DMS 273 (cell line): ENCODE measurements around the gene ERN1.

ENCODE experiments used
- DNase-seq: peaks from one replicate; lab custom pipeline; 2025; ENCODE audit not compliant: unreplicated experiment; lab: John Stamatoyannopoulos, UW

Gene ERN1

GRCh38 chr17:64138441-64138840 is 8.5 kb upstream of the ERN1 start:
- no peak for DNase-seq

DNA sequence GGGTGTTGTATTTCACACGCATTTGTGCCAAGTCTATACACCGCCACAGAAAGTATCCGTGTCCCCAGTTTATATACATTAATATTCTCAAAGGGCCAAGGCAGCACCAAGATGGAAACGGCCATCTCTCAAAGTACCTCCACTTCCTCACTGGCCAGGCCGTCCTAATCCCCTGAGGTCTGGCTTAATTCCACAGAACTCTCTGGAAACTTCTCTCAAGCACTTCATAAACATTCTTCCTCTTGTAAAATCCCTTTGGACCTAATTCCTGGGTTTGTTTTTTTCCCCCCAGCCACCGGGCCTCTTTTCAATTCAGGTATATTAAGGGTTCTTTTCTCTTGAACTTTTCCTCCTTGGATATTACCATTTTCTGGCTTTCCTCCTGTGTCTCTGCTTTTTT is 5.1 kb upstream of the ERN1 start:
- DNase-seq, result no peak

DNA sequence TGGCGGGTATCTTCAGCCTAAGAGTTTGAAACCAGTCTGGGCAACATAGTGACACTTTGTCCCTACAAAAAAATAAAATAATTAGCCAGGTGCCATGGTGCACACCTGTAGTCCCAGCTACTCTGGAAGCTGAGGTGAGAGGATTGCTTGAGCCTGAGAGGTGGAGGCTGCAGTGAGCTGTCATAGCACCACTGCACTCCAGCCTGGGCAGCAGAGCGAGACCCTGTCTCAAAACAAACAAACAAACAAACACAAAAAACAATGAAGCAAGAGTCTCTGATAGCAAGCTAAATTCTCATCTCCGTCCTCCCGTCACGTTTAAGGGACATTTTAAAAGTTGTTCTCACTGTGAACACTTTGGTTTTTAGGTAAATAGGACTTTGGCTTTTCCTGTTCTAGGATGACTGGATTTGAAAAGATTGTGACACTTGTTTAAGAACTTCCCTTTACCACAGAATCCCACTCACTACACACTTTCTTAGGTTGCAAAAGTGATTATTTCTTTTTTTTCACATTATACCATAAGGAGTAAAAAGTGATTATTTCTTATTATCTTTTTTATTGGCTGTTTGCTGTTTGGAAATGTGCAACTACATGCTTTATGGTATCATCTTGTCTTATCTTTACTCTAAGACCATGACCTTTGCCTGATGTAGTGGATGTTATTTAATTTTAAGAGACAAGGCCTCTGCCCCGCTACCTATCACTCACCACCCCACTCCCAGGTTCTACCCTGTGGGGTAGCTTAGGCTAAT is 4.4 kb upstream of the ERN1 start:
- DNase-seq, result no peak

DNA sequence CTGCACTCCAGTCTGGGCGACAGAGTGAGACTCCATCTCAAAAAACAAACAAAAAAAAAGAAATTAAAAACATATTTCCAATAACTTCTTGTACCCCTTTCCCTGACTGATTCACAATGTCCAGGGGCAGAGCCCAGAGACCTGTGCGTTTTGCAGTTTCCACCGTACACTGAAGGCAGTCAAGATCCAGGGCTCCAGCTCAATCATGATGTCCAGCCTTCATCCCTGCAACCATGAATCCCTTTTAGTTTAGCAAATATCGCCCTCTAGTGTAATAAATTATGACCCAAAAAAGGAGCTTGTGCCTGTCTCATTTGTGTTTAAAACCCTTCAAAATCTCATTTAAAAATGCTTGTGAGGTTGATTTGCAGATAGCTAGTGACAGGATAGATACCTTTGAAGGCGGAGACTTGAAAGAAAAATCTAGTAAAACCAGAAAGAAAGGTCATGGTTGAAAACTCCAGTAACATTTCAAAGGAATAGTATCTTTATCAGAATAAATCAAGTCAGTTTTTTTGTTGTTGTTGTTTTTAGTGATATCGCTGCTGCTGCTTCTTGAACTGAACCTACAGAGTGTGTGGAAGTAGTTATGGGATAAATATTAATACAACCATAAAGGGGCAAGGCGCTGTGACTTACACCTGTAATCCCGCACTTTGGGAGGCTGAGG is 3.7 kb upstream of the ERN1 start:
- DNase-seq, result peak; percentile 86

GRCh38 chr17:64131606-64132270 is 1.8 kb upstream of the ERN1 start:
- DNase-seq, result no peak

DNA sequence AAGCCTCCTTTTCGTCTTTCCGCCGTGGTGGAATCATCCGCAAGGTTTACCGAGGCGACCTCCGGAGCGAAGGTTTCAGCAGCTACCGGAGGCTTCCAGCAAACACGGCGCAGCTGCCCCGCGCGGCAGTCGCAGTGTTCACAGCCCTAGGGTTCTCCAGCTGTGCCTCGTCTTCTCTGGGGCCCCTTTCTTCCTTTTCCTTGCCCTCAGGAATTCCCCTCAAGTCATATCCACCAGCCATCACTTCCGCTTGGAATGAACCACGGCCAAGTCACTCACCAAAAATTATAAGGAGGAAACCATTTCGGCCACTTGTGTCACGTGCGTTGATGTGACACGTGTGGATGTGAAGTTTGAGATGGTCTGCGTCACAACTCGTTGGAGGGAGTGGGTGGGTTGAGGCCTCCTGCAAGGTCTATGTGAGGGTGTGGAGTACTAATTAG is 636 bp upstream of the ERN1 start:
- DNase-seq, result no peak

- DNase-seq, result no peak
Observed at GRCh38 chr17:64129515-64129764, 504 bp downstream of the ERN1 start.

- DNase-seq, result peak; percentile 62
Observed at GRCh38 chr17:64128787-64129514, 993 bp downstream of the ERN1 start.

GRCh38 chr17:64126918-64127317 is 3.0 kb downstream of the ERN1 start:
- DNase-seq, result no peak

- no peak for DNase-seq
Observed at GRCh38 chr17:64125937-64126336, 4.0 kb downstream of the ERN1 start.

- DNase-seq, result no peak
Observed at GRCh38 chr17:64124609-64125008, 5.3 kb downstream of the ERN1 start.

DNA sequence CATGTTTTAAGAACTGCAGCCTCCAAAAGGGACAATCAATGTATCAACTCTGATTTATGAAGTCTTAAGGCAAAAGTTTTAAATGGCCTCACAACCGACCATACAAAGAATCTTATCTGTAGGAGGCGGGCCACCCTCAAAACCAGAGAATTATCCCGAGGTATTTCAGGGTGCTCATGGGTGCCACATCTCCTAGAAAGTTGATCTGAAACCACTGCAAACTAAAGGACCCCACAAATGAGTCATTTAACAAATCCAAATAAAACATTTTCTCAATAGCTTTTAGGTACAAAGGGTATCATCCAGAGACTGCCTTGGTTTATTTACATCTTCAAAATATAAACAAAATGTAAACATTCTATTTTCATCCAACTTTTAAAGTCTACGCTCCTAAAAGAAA is 6.8 kb downstream of the ERN1 start:
- DNase-seq, result no peak

GRCh38 chr17:64120972-64121786 is 8.8 kb downstream of the ERN1 start:
- peak; percentile 23 for DNase-seq

DNA sequence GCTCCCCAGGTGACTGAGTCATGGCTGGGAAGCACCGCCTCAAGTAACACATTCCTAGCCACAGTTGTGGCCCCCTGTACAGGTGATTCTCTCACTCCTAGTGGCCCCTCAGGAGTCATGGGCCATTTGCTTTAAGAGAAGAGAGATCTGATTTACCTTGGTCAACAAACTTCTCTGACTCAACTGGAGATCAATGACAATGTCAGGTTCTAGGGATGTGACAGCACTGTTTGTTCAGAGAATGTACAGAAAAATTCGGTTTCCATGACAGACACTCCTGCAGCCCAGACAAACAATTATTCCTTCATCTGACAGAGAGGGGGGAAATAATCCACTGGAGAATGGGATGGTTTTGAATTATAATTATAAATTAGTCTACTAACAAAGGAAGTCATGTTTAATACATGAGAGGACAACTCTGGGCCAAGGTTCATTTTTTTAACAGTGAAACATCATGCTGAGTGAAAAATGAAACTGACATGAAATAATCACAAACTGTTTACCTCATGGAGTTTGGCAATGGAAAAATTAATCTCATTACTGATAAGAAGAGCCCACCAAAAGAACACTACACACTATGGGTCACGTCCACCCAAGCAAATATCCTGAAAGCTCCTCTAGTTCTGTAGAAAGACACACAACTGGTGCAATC is 9.7 kb downstream of the ERN1 start:
- DNase-seq, result no peak

DNA sequence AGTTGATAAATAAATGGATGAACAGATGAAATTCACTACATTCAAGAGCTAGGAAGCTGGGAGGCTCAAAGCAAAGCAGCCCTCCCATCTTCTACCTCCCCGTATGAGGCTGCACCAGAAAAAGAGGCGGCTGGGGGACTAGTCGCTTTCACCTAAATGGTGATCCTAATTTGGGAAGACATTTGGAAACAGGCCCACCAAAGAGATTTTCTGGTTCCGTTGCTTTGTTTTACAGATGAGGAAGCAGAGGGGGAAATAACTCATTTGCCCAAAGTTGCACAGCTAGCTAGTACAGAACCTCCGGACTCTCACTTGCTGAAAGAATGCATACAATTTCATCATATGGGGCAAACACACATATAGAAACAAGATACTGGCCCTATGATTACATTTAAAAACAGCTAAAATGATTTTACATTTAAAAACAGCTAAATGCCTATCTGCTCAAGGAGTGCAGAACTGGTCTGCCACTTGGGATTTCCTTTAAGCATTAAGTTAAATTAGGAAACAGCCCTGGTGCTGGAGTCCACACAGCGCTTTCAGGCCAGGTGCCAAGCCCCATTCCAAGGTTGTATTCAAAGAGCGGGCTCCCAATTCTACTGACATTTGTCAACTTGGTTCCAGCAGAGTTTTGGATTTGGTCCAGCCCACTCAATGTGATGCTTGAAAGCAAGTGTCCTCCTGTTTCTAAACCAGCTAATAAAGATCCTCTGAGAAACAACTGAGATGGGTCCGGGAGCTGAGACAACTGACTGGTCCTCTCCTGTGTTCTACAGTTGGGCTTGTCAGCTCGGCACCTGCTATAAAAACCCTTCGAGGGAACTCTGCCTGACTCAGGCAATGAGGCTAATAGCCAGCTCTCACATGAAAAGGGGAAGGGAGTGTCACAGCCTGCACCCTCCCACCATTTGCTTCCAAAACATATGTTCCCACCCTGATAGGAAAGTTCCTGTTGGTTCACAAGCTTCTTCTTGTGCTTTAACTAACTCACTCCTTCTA is 11.7 kb downstream of the ERN1 start:
- DNase-seq, result peak; percentile 86

GRCh38 chr17:64115822-64116534 is 14.0 kb downstream of the ERN1 start:
- no peak for DNase-seq

- DNase-seq, result no peak
Observed at GRCh38 chr17:64115043-64115698, 14.8 kb downstream of the ERN1 start.

GRCh38 chr17:64113006-64113405 is 16.9 kb downstream of the ERN1 start:
- DNase-seq, result no peak
